Neuron (in vitro differentiated cells): Measurements from ENCODE around the gene CCDC33.

Source experiments
- H2AFZ ChIP-seq: one replicate; pipeline ENCODE4 v1.6.1; 2013; ENCODE audit warnings: low read depth, mild to moderate bottlenecking, inconsistent platforms, low read length, moderate library complexity
- H3K27me3 ChIP-seq: one replicate; pipeline ENCODE4 v1.6.1; 2013; ENCODE audit warnings: low read length; ENCODE audit not compliant: insufficient read depth
- H3K36me3 ChIP-seq: one replicate; pipeline ENCODE4 v1.6.1; 2013; ENCODE audit warnings: low read length; ENCODE audit not compliant: insufficient read depth
- H3K4me1 ChIP-seq: one replicate; pipeline ENCODE4 v1.6.1; 2013; ENCODE audit warnings: low read length; ENCODE audit not compliant: insufficient read depth
- H3K4me3 ChIP-seq: 2 replicates; pipeline ENCODE4 v1.5.1; 2013; ENCODE audit warnings: mild to moderate bottlenecking, low read length, moderate library complexity
- H3K9me3 ChIP-seq: one replicate; pipeline ENCODE4 v1.6.1; 2013; ENCODE audit warnings: low read length

The CCDC33 gene

DNA sequence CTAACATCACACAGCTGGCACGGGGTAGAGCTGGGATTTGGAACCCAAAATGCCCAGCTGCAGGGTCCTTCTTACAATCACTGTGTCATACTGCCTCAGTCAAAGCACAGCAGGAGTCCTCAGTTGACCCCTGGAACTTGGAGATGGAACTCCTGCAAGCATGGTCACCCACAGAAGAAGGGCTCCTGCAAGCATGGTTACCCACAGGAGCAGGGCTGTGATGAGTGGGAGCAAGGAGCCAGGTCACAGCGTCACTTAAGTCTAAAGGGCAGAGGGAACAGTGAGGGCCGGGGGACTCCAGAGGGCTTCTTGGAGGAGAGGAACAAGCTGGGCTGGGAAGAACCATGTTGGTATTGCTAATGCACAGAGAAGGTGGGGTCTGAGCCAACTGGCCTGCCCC, 24.9 kb downstream of the CCDC33 start:
- peaks cover 35% of the 10 kb centered on the region for H3K4me1 ChIP-seq
- no peak overlapping the region for H2AFZ ChIP-seq
- H3K4me3 ChIP-seq: no peak overlapping the region
- no peaks in the 10 kb centered on the region for H3K36me3 ChIP-seq
- H3K9me3 ChIP-seq: no peaks in the 10 kb centered on the region
- H3K27me3 ChIP-seq: no peaks in the 10 kb centered on the region

DNA sequence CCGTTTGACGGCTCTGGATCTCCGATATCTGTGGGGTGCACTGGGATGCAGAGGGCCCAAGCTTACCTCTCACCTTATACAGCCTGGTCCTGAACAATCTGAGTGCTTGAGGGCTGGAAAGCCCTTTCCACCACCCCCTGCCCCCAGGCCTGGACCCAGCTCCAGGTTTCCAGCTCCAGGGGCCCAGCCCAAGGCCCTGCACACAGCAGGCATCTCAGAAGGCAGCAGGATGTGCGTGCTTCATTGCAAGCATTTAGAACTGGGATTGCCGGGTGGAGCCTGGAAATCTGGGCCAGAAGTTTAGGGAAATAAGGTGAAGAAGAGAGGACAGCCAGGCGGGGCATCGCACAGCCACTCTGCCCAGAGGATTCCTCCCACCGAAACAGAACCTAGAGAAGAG, 25.6 kb downstream of the CCDC33 start:
- Histone ChIP-seq H3K4me3 (no peak overlapping the region), H3K9me3 (no peaks in the 10 kb centered on the region), H3K36me3 (no peaks in the 10 kb centered on the region), H3K27me3 (no peaks in the 10 kb centered on the region), H2AFZ (no peak overlapping the region), H3K4me1 (peaks cover 35% of the 10 kb centered on the region)

DNA sequence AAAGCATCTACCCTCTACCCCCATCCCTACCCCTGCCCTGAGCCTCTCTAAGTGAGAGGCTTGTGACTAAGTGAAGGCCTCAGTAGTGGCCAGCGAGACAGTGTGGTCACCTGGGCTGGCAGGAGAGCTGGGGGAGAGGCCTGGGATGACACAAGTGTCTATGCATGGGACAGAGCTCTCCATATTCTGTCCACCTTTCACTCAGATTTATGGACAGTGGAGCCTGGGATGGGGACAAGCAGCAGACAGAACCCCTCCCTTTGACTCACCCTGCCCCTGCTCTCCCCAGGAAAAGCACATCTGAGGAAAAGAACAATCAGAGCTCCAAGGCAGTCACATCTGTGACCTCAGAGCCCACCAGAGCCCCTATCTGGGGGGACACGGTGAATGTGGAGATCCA, 26.0 kb downstream of the CCDC33 start:
- Histone ChIP-seq H3K9me3 (no peaks in the 10 kb centered on the region), H3K27me3 (no peaks in the 10 kb centered on the region), H2AFZ (no peak overlapping the region), H3K4me1 (peaks cover 35% of the 10 kb centered on the region), H3K36me3 (no peaks in the 10 kb centered on the region), H3K4me3 (no peak overlapping the region)

DNA sequence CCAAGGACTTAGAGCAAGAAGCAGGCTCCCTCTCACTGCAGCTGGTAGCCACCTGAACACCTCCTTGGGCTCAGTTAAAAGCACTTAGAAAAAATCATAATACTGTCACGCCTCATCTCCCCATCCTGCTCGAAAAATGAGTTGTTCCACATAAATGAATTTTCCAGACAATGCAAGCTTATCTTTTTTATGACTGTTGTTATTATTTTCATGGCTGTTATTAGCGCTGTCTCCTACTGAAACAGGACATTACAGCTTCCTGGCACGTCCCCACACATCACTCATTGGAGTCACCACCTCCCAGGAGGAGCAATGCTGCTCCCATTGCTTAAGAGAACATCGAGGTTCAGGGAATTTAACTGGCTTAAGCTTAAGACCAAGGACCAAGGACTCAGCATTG, 26.5 kb downstream of the CCDC33 start:
- Histone ChIP-seq H3K9me3 (no peaks in the 10 kb centered on the region), H3K36me3 (no peaks in the 10 kb centered on the region), H2AFZ (no peak overlapping the region), H3K27me3 (no peaks in the 10 kb centered on the region), H3K4me3 (no peak overlapping the region), H3K4me1 (peaks cover 35% of the 10 kb centered on the region)

- no peak overlapping the region for H3K4me3 ChIP-seq
- no peak overlapping the region for H2AFZ ChIP-seq
- no peaks in the 10 kb centered on the region for H3K27me3 ChIP-seq
- no peaks in the 10 kb centered on the region for H3K9me3 ChIP-seq
- peaks cover 31% of the 10 kb centered on the region for H3K4me1 ChIP-seq
- no peaks in the 10 kb centered on the region for H3K36me3 ChIP-seq
These were observed 27.3 kb downstream of the CCDC33 start for GRCh38 chr15:74263466-74263865.

DNA sequence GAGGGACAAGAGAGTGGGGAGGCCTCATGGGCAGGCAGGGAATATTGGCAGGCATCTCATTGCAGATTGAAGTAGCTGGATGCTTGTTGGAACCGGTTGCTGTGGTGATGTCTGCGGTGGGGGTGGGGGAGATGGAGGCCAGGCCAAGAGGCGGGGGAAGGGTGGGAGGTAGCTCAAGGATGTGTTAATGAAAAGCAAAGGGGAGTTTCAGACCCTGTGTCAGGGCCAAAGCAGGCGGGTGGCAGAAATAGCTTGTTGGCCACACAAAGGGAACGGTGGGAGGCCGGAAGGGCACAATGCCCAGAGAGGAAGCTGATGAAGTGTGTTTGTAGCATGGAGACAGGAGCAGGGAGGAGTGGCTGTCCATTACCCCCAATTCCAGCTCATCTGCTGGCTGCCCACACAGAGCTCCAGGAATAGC, 28.0 kb downstream of the CCDC33 start:
- H3K27me3 ChIP-seq: no peaks in the 10 kb centered on the region
- H2AFZ ChIP-seq: no peak overlapping the region
- peaks cover 25% of the 10 kb centered on the region for H3K4me1 ChIP-seq
- H3K4me3 ChIP-seq: no peak overlapping the region
- no peaks in the 10 kb centered on the region for H3K36me3 ChIP-seq
- H3K9me3 ChIP-seq: no peaks in the 10 kb centered on the region

- H3K4me1 ChIP-seq: peaks cover 25% of the 10 kb centered on the region
- no peak overlapping the region for H2AFZ ChIP-seq
- H3K36me3 ChIP-seq: no peaks in the 10 kb centered on the region
- H3K4me3 ChIP-seq: no peak overlapping the region
- no peaks in the 10 kb centered on the region for H3K27me3 ChIP-seq
- H3K9me3 ChIP-seq: no peaks in the 10 kb centered on the region
These were observed 29.0 kb downstream of the CCDC33 start for GRCh38 chr15:74265046-74265639.

- H3K9me3 ChIP-seq: no peaks in the 10 kb centered on the region
- H3K4me1 ChIP-seq: peaks cover 19% of the 10 kb centered on the region
- no peaks in the 10 kb centered on the region for H3K36me3 ChIP-seq
- H3K27me3 ChIP-seq: no peaks in the 10 kb centered on the region
- no peak overlapping the region for H2AFZ ChIP-seq
- no peak overlapping the region for H3K4me3 ChIP-seq
These were observed 31.9 kb downstream of the CCDC33 start for GRCh38 chr15:74268020-74268419.

DNA sequence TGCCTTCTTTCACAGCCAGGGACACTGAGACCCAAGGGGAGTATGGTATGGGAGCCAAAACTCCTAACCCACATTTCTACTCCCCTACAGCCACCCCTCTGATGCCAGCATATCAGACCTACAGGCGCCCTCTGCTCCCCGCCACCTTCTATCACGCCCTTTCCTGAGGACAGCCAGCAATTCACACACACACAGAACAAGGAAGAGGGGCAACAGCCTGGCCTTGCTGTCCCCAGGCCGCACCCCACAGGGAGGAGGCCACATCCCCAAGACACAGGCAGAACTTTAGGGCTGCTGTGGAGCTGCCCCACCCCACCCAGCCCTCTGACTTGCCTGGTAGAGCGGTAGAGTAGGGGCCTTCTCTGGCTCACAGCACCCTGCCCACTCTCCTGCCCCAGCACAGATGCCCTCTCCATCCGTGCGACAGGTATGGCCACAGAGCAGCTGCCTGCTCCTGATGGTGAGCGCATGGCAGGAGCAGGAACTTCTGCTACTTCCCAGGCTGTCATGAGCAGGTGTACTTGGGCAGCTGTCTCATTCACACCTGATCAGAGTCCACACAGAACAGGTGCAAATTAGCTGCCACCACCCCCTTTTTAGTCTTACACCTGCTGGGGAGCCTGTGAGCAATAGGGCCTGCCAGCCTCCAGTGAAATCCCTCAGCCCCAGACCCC, 33.4 kb downstream of the CCDC33 start:
- H3K27me3 ChIP-seq: no peaks in the 10 kb centered on the region

GRCh38 chr15:74270155-74270554, 34.0 kb downstream of the CCDC33 start:
- Histone ChIP-seq H3K4me1 (no peaks in the 10 kb centered on the region), H3K27me3 (no peaks in the 10 kb centered on the region)

More for the DNA sequence above, 33.4 kb downstream of the CCDC33 start:
- peaks cover 5% of the 10 kb centered on the region for H3K4me1 ChIP-seq
- H3K36me3 ChIP-seq: no peaks in the 10 kb centered on the region
- no peaks in the 10 kb centered on the region for H3K9me3 ChIP-seq
- H3K4me3 ChIP-seq: no peak overlapping the region
- H2AFZ ChIP-seq: no peak overlapping the region

DNA sequence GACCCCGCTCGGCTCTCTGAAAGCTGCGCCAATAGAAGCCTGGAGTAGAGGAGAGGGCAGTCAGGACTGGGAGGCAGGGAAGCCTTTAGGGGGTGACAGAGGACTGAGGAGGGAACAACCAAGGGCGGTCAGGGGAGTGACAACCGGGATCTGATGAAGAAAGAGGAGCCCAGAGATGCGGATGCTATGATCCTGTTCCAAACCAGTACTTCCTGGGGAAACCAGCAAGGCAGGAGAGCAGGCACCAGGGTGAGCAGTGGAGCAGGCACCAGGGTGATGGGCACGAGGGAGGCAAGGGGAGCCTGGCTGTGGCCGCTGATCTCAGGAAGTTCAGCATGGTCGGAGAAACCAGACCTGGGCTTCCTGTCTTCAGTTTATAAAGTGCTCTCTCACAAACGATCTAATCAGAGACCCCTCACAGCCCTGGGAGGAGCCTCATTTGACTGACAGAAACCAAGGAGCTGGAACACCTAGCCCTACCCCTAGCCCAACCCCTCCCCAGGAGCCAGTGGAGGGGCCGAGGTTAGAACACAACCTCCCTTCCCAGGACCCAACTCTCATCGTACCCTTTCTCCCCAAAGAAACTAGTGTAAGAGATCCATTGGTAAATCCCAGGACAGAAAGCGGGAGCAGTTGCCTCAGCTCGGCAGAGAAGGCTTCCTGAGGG, 34.9 kb downstream of the CCDC33 start:
- Histone ChIP-seq H2AFZ (no peak overlapping the region), H3K4me1 (no peaks in the 10 kb centered on the region), H3K9me3 (no peaks in the 10 kb centered on the region), H3K36me3 (no peaks in the 10 kb centered on the region), H3K4me3 (no peak overlapping the region), H3K27me3 (no peaks in the 10 kb centered on the region)

More at GRCh38 chr15:74270155-74270554, 34.0 kb downstream of the CCDC33 start:
- Histone ChIP-seq H3K9me3 (no peaks in the 10 kb centered on the region), H3K4me3 (no peak overlapping the region), H2AFZ (no peak overlapping the region), H3K36me3 (no peaks in the 10 kb centered on the region)

GRCh38 chr15:74272812-74273211, 36.7 kb downstream of the CCDC33 start:
- H3K4me1 ChIP-seq: peaks cover 8% of the 10 kb centered on the region
- no peaks in the 10 kb centered on the region for H3K36me3 ChIP-seq
- no peaks in the 10 kb centered on the region for H3K9me3 ChIP-seq
- no peak overlapping the region for H2AFZ ChIP-seq
- H3K4me3 ChIP-seq: no peak overlapping the region
- H3K27me3 ChIP-seq: no peaks in the 10 kb centered on the region

- no peaks in the 10 kb centered on the region for H3K27me3 ChIP-seq
- H3K4me1 ChIP-seq: peaks cover 8% of the 10 kb centered on the region
- H3K36me3 ChIP-seq: no peaks in the 10 kb centered on the region
- no peak overlapping the region for H2AFZ ChIP-seq
- H3K4me3 ChIP-seq: no peak overlapping the region
- no peaks in the 10 kb centered on the region for H3K9me3 ChIP-seq
These were observed 38.4 kb downstream of the CCDC33 start for GRCh38 chr15:74274470-74275038.
